GM18951 (cell line): ENCODE results near the gene FBXL19.
"Not testable (repeated sequence)": the region's sequence is repeated elsewhere in the genome, so short reads cannot be mapped to it uniquely, and the experiment has no call there.

Source experiments
- POLR2A ChIP-seq: IDR thresholded peaks from 4 replicates; pipeline ENCODE4 v1.6.1; 2011; ENCODE audit warnings: mild to moderate bottlenecking; ENCODE audit not compliant: insufficient read length, insufficient read depth; ENCODE audit errors: extremely low read depth
- in situ Hi-C: fragments of 300-500 bp; cut with MboI; formaldehyde crosslinking; loops from one replicate; pipeline ENCODE4 v1.12.0; 2022; ENCODE audit warnings: low sequenced_read_pairs, mixed read lengths, inconsistent platforms; ENCODE audit not compliant: unreplicated experiment

FBXL19 gene

DNA sequence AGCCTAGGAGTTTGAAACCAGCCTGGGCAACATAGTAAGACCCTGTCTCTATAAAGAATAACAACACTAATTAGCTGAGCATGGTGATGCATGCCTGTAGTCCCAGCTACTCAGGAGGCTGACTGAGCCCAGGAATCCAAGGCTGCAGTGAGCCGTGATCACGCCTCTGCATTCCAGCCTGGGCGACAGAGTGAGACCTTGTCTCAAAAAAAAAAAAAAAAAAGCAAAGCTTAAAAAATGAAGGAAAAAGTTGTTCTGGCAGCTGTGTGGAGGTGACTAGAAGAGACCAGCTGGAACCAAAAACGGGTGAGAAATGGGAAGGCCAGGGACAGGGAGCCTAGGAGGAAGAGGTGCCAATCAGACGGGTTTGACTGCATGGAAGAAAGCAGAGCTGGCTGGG lies 33.7 kb upstream of the FBXL19 start:
- in situ Hi-C loops = no loop called here
- no peak for TF ChIP-seq POLR2A

DNA sequence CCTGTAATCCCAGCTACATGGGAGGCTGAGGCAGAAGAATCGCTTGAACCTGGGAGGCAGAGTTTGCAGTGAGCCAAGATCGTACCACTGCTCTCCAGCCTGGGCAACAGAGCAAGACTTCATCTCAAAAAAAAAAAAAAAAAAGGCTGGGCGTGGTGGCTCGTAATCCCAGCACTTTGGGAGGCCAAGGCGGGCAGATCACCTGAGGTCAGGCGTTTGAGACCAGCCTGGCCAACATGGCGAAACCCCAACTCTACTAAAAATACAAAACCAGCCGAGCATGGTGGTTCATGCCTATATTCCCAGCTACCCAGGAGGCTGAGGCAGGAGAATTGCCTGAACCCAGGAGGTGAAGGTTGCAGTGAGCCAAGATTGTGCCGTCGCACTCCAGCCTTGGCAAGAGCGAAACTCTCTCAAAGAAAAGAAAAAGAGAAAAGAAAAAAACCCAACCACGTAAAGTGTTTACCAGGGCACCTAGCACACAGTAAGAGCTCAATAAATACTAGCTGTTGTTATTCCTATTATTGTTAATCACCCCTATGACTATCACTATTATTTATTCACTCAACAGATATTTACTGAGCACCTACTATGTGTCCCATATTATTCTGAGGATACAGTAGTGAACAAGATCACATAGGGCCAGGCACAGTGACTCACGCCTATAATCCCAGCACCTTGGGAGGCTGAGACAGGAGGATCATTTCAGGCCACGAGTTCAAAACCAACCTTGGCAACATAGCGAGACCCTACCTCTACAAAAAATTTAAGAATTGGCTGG lies 32.1 kb upstream of the FBXL19 start:
- in situ Hi-C loops = not testable (repeated sequence)

DNA sequence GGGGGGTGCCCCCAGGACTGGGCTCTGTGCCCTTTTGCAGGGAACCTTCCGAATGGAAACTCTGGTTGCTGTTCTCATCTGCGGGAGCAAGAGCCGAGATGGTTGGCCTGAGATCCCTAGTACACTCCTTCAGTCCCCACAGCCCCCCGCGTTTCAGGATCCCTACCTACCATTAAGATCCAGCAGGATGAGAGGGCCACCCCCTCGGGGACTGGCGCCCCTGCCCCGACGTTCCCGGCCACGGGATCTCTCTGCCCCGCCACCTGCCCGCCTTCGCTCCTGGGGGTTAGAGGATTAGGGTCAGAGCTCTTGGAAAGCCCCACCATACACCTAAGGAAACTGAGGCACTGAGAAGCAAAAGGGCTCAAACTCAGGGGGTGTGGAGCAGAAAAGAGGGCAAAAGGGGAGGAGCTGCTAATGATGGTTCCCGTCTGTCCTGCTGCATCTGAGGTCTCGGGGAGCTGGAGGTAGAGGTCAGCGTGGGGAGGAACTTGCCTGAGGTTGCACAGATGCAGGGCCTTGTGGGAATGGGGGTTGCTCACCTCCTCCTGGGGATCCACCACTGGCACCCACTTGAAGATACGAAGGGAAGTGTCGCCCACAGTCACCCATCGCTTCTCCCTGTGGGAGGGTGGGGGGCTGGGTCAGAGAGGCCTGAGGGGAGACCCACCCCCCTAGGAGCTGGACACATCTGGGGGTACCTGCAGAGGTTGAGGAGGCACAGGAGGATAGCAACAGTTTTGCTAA lies 30.5 kb upstream of the FBXL19 start:
- in situ Hi-C loops = no loop called here

DNA sequence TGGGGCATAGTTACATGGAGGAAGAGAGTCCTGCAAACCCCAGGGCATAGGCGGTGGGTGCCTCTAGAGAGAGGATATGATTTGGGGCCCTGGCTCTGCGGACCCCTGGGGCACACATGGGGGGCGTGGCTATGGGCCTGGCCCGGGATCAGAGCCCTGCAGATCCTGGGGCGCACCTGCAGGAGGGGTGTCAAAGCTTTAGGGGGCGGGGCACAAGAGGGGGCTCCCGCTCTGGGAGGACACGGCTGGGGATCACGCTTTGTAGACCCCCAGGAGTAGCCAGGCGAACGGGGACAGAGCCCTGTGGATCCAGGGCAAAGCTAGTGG lies 30.0 kb upstream of the FBXL19 start:
- in situ Hi-C loops = no loop called here
- TF ChIP-seq POLR2A = no peak

More for the DNA sequence above, 30.5 kb upstream of the FBXL19 start:
- peak; percentile 20 for TF ChIP-seq POLR2A

DNA sequence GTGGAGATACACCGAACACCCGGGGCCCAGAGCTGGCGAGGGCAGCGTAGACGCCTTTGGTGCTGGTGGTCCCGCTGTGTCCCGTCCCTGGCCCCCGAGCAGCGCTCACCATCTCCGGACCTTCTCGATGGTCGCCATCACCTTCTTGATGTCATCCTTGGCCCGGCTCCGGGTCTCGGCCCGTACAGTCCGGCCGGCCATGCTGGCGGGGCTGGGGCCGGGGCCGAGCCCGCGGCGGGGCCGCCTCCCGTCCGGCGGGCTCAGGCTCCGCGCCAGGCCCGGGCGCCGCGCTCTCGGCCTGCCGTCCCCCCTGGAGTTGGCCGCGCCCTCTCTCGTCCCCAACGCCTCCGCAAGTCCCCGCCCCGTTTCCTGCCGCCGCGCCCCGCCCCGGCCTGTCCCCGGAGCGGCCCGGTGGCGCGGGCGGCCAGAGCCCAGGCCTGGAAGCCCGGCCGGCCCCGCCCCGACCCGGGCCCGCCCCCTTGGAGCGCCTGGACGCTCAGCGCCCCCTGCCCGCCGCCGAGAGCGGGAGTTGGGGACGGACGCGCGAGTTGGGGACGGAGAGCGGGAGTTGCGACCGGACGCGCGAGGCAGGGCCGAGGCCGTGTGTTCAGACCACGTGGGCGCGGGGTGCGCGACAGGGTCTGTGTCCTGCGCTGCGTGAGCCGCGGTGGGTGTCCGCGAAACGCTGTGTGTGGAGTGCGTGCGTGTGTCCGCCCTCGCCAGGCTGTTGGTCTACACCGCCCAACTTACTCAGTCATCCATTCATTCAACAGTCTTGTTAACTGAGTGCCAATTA lies 29.4 kb upstream of the FBXL19 start, which contains the start of gene BCL7C:
BCL7C (minus strand) TSS at position 334 of the 796 bp plus-strand sequence; CDS start at position 201, 133 bp downstream.
- in situ Hi-C loops = no loop called here
- TF ChIP-seq POLR2A = peak; percentile 82

DNA sequence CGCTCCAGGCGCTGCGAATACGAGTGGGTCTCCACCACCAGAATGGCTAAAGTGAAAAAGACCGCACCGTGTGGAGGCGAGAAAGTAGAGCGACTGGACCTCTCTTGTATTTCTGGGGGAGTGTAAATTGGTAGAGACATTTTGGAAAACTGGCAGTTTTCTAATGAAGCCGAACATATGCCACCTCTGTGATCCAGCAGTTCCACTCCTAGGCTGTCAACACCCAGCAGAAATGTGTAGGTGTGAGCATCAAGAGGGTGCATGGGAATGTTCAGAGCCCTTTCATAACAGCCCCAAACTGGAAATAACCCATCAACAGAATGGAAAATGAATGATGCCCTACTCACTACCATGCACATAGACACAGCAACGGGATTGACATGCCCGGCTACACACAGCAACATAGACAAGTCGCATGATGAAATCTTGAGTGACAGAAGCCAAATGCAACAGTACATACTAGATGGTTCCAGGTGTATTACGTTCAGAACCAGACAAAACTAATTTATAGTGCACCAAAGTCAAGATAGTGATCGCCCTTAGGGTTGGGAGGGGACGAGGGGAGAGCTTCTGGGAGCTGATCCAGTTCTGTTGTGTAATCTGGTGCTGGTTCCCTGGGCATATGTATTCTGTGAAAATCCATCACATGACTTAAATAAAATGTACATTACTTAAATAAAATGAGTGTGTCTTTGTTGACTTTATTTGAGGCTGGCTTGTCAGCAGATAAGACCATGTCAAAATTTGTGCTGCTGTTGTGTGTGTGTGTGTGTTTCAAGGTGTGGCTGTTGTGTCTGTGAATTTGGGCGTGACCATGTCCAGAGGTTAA lies 28.6 kb upstream of the FBXL19 start:
- no peak for TF ChIP-seq POLR2A
- in situ Hi-C loops = no loop called here

DNA sequence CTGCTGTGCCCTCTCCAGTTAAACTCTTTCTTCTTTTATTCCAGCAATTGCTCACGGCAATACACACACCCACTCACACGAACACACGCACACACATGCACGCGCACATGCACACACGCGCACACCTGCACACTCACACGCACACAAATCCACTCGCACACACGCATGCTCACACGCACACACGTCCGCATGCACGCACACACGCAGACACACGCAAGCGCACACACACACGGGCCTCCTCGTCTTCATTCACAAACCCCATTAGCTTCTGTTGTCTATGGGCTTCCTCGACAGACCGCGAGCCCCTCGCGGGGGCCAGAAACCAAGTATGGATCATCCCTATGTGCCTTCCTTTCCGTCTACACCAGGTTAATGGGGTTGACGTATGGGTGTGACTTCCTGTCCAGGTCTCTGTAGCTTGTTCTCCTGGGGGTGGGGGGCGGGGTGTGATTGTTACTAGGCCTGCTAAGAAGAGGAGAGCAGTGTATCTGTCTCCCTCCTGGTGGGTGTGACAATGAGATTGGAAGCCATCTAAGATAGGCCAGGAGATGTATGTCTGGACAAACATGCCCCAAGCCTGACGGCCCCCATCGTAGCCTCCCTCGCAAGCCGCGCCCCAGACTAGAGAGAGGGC lies 27.6 kb upstream of the FBXL19 start:
- no peak for TF ChIP-seq POLR2A
- in situ Hi-C loops = no loop called here

DNA sequence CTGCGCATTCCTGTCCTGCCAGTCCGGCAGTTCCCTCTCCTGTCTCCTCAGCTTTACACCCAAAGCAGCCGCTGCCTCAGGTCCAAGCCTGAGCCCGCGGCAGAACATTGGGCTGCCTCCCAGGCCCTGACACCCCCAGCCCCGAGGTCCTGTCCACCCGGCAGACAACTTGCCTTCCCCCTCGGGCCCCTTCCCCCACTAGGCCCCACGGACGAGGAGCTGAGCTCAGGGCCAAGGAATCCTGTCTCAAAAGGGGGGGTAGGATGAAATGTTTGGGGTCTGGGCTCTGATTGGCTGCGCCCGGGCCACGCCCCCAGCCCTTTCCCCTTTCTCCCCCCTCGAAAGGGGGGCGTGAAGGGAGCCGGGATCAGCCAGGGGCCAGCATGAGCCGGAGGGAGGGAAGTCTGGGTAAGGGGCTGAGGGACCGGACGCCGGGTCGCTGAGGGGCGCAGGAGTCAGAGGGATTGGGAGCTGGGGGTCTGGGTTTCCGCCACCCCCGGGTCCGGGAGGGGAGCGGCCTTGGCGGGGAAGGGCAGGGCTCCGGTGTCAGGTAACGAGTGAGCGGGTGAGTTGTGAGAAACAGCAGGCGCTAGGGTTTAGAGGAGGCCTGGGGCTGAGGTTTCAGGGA lies 27.0 kb upstream of the FBXL19 start, which contains the start of gene CTF1:
CTF1 (plus strand) TSS at position 354 of the 628 bp plus-strand sequence; CDS start at position 384, 30 bp downstream.
- in situ Hi-C loops = no loop called here
- TF ChIP-seq POLR2A = no peak

DNA sequence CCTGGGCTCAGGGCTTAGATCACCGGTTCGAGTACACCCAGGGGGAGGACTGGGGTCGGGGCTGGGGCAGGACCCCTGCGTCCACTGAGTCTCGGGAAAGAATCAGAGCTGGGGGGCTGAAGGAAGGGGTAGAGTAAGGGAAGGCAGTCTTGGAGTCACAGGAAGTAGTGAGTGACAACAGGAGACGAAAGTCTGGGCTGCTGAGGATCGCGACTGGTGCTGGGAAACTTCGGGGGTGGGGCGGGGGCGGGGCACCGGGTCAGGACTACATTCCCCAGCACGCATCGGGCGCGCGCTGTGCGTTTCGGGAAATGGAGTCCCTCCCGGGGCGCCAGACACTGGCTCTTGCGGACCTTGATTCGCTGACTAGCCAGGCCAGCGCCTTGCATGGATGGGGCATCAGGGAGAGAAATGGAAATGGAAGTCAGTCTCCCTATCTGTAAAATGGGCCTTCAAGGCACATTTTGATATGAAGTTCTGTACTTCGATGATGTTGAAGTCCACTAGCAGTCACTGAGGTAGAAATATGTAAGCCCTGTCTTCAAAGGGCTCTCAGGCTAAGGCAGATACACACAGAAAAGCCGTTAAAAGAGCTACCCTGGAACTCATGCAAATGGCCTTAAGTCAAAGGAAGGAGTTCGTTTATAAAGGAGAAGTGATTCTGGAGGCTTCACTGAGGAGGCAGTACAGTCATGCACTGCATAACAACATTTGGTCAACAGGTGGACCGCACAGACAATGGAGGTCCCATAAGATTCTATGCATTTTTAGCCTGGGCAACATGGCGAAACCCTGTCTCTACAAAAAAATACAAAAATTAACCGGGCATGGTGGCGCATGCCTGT lies 26.3 kb upstream of the FBXL19 start:
- in situ Hi-C loops = no loop called here
- peak; percentile 36 for TF ChIP-seq POLR2A

DNA sequence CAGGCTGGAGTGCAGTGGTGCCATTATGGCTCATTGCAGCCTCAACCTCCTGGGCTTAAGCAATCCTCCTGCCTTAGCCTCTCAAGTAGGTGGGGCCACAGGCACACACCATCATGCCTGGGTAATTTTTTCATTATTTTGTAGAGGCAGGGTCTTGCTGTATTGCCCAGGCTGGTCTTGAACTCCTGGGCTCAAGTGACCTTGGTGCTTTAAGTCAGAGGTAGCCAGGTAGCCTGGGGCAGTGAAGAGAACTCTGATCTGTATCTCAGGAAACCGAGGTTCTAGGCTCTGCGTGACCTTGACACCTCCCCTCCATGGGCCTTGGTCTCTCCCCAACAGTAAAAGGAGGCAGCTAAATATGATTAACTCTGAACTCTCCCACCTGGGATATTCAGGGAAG lies 23.6 kb upstream of the FBXL19 start:
- TF ChIP-seq POLR2A = no peak
- in situ Hi-C loops = no loop called here

DNA sequence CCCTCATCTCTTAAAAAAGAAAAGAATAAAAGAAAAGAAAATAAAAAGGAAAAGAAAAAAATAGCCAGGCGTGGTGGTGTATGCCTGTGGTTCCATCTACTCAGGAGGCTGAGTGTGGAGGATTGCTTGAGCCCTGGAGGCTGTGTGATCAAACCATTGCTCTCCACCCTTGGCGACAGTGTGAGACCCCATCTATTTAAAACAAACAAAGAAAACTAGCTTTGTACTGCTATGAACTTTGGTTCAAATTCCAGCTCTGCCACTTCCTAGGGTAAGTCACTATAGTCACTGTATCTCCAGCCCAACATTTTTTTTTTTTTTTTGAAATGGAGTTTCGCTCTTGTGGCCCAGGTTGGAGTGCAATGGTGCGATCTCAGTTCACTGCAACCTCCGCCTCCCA lies 22.8 kb upstream of the FBXL19 start:
- TF ChIP-seq POLR2A = no peak
- in situ Hi-C loops = no loop called here
